Measurements from ENCODE around the gene CPNE8.

The CPNE8 gene

DNA sequence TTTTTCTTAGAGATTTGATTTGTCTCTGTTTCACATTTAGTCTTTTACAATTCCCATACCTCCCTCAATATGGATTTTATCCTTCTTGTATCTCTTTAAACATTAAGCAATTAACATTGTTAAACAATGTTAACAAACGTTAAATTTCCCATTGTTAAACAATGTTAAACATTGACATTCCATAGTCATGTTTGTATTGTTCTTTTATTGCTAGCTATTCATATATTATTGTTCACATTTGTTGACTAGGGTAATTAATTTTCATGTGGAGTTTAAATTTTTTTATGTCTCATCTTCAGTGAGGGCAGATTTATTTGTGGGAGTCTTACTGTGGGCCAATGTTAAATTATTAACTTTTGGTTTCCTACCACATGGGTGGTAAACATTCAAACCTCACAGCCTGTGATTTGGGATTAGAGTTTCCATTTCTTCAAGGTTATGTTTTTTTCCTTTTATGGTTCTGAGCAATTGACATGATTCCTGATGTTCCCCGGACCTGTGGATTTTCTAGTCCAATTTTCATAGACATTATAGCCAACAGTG is 294.5 kb downstream of the CPNE8 start:
- no peak for DNase-seq

DNA sequence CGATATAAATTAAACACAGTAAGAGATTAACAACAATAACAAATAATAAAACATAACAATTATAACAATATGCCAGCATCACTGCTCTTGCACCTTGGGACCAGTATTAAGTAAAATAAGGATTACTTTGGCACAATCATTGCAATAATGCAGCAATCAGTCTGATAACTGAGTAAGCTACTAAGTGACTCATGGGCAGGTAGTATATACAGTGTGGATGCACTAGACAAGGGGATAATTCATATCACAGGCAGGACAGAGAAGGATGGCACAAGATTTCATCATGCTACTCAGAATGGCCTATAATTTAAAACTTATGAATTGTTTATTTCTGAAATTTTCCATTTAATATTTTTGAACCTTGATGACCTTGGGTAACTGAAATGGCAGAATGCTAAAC is 298.1 kb downstream of the CPNE8 start:
- no peak for DNase-seq
